Frontal cortex (tissue), 4 donors: ENCODE data around the gene MFSD12. TPM values are rescaled to one million over a fixed set of nuclear protein-coding genes. Genes with fewer than 3 reads are reported as not detected.
A peak's percentile ranks its signal among the peaks of the same experiment; 100 is the strongest.

Source experiments
- DNase-seq, 2 donors: peaks; one replicate each; pipeline ENCODE4 v3.0.0; 2012; ENCODE audit warnings: low spot score in 2 of 2
- FAIRE-seq: peaks from 2 replicates; lab custom pipeline; 2012; peaks lifted over from hg19 to GRCh38; lab: Jason Lieb, UNC
- total RNA-seq: library from RNA; depleted of rRNA; stranded (reverse); fragments of >200 nt; gene quantifications from one replicate; pipeline ENCODE4 v1.2.3, GENCODE V29; 2014
- donor health status: control.
- donor health status: control.
- donor health status: control.

The MFSD12 gene
- 35.9 TPM for total RNA-seq

DNA sequence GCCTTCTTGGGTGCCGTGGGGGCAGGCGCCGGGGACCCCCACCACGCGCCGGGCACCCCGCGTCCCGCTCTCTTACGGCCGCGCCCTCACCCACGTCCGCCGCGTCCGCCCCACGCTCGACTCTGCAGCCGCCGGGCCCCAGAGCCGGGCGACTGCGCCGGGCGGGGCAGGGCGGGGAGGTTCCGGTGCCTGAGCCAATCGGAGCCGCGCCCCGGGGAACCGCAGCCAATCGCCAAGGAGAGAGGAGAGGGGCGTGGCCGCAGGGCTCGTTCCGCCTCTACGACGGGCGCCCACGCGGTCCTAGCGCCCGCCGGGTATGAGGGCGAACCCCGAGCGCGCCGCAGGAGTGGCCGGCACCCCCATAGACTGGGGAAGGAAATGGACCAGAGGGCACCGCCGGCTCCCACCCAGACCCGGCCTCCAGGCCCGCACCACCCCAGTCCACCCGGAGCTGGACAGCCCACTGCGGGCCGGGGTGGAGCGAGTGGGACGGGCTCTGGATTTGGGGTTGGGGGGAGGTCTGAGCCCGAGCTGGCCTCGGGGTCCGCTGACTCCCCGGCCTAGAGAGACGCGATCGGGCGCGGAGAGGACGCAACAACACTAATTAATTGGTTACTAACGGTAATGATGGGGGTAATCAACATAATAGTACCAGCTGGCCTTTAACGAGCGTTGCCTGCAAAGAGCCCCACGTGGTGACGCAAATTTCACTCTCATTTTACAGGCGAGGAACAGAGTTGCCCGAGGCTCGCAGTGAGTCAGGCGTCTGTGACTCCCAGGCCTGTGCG, at the start of gene MFSD12:
TSS of gene MFSD12 (minus strand) at position 126 of the 788 bp plus-strand sequence. CDS start 183 bp downstream, outside the sequence.
- peak; percentile 100 for DNase-seq
- no peak for FAIRE-seq

DNA sequence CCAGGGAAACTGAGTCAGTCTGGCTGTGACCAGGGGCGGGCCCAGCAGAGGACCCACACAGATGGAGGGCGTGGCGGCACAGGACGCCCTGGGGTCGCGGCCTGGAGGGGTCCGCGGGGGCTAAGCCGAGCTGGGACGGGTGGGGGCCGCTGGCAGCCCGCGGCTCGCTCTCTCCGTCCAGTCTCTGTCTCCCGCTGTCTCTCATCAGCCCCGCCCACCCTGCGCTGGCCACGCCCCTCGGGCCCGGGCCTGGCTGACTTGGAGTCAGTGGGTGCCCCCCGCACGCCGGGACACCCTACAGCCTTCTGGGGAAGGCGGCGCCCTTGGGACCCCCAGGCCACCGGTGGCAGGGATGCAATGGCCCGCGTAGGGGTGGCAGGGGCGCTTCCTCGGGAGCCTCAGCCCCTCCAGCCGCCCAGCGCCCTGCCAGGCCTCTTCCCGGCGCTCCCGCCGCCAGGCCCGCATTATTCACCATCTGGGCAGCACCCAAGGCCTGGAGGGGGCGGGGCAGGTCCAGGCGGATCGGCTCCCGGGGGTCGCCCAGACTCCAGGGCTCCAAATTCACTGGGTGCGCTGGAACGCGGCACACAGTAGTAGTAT, 49.4 kb upstream of the MFSD12 start, which contains the start of gene TBXA2R:
TSS of gene TBXA2R (minus strand) at position 186 of the 600 bp plus-strand sequence. CDS start 6,241 bp downstream, outside the sequence.
- peak; percentile 75 to 81 for DNase-seq
- no peak for FAIRE-seq

DNA sequence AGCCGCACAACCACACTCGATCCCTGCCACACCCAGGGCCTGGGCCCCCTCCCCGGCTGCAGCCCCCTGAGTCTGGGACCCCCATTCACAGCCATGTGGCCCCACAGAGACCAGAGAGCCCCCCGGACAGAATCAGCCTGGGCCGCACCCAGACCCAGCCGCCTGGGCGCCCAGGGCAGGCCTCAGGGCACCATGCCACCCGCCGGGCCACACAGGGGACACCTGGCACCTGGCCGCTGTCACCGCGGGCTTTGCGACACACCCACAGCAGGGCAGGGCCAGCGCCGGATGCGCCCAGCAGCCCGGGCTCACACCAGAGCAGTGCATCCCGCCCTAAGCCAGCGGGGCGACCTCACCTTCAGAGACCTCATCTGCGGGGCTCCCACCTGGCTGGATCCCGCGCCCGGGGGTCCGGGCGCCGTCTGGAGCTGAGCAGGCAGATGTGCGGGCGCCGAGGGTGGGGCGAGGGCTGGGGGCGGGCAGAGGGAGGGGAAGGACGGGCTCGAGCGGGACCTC, 48.8 kb upstream of the MFSD12 start:
- DNase-seq: no peak
- FAIRE-seq: no peak

DNA sequence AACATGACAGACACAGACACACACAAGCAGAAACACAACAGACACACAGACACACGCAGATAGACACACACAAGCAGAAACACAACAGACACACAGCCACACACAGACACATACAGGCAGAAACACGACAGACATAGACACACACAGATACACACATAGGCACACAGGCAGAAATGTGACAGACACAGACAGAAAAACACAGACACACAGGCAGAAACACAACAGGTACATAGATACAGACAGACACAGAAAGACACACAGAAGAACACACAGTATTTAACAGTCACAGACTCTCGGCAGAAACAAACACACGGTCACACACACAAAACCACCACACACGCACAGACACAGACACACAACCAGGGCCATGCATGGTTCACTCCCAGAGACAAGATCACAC, 48.4 kb upstream of the MFSD12 start:
- no peak for FAIRE-seq
- DNase-seq: no peak

DNA sequence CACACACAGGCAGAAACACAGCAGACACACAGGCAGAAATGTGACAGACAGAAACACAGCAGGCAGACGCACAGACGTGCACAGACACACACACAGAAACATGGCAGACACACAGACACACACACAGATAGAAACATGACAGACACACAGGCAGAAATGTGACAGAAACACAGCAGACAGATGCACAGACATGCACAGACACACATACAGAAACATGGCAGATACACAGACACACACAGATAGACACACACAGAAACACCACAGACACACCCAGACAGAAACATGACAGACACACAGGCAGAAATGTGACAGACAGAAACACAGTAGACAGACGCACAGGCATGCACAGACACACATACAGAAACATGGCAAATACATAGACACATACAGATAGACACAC, 48.0 kb upstream of the MFSD12 start:
- no peak for FAIRE-seq
- no peak for DNase-seq

DNA sequence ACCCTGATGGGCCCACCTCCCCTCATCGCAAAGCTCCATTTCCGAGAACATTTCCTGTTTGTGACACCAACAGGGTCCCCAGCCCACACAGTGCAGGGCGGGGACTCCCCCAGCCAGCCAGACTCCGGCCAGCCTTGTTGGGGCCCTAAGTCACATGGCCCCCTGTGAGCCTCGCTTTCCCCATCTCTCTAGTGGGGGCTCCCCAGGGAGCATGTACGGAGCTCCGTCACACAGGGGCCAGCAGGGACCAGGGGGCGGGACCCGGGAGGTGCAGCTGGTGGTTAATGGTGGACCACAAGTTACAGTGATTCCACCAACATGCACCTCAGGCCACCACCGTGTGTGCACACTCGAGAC, 47.6 kb upstream of the MFSD12 start:
- no peak for FAIRE-seq

DNA sequence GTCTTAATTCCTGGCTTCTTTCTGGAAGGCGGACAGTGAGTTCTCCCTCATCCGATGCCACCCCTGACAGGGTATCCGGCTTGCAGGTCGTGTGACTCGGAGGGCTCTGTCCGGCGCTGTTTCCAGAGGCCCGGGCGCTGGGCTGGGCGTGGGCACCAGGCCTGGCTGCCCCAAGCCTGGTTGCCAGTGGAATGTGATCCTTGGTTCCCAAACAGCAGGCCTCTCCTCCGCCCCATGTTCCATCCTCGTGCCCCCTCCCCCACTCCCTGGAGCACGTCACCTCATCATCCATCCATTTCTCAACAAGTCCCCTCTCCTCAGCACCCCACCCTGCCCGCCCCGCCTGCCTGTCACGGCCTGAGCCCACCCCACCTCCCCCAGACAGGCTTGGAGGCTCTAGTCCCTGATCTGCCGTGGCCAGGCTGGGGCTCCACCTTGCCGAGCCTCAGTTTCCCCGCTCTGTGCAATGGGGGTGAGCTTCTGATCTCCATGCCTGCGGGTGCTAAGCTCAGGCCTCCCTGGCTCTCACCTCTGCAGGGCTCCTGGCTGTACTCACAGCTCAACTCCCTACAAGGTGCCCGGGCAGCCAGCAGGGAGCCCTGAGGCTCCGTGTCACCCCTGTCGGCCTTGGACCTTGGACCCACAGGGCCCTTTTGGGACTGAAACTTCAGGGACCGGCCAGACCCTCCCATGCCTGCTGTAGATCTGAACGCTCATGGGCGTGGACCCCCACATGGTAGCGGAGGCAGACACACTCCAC, 47.0 kb upstream of the MFSD12 start:
- no peak for DNase-seq
- no peak for FAIRE-seq

More for the DNA sequence above, 47.6 kb upstream of the MFSD12 start:
- DNase-seq: no peak

DNA sequence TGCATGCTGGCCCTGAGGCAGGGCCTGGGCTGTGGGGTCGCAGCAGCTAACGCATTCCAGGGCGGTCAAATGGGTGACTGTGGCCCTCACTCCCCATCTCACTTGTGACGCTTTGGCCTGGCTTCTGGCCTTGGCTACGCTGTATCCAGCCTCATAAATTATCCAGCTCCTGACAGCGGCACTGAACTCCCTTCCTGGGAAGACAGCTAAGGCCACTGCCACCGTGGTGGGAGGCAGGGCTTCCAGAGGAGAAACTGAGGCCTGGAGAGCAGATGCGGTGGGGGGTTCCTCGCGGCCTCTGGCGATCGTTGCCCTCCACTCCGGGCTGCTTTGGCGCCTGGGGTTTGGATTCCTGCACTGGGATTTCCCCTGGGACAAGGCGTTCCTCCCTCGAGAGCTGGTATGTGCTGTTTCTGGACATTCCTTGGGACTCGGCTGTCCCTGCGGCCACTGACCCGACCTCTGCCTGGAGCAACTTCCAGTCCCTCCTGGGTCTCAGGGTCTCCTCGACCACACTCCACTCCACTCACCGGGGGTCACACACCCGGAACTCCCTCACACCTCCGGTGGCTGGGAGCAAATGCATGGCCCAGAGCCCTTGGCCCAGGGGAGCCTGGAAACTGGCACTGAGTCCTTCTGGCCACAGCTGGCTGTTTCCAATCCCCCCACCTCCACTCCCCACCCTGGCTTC, 45.9 kb upstream of the MFSD12 start:
- no peak for DNase-seq
- FAIRE-seq: no peak

DNA sequence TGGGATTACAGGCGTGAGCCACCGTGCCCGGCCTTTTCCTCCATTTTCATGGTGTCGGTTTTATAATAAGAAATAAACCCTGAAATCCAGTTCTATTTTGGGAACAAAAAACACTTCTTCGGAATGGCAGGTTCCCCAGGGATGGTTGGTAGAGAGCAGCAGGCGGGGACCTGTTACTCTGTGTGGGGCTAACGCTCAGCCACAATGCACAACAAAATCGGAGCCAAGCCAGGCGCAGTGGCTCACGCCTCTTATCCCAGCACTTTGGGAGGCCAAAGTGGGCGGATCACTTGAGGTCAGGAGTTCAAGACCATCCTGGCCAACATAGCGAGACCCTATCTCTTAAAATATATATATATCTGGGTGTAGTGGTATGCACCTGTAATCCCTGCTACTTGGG, 43.6 kb upstream of the MFSD12 start:
- no peak for DNase-seq
- FAIRE-seq: no peak

DNA sequence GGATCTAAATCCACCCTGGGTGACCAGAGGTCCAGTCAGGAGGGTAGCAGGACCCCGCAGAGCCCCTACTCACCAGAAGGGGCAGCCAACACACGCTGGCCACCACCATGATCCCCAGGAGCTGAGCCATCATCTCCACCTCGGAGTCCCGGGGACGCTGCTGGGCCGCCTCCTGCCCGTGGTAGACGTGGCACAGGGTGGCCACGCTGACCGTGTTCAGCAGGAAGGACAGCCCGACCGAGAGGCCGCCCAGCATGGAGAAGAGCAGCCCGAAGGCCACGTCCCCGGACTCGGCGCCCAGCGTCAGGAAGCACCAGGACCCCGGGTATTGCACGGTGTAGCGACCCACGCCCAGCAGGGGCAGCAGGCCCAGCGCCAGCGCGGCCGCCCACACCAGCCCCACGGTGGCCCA, 42.4 kb upstream of the MFSD12 start:
- no peak for FAIRE-seq
- DNase-seq: no peak

DNA sequence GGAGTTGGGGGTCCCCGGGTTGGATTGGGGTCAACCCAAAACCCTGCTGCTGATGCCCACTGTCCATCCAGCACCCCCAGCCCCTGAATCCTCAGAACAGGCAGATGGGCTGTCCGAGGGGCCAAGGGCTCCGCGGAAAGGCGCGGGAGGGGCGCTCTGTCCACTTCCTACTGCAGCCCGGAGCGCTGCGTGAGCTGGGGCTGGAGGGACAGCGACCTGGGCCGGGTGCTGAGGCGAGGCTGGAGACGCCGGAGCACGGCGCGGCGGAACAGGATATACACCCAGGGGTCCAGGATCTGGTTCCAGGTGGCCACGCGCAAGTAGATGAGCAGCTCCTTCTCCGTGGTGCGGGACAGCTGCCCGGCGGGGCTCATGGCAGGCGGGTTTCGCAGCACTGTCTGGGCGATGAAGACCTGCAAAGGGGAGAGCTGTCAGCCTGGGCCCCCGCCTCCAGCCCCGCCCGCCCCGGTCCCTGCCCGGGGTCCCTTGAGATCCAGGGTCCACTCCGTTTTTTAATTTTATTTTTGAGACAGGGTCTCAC, 38.2 kb upstream of the MFSD12 start:
- DNase-seq (no peak), FAIRE-seq (no peak)

DNA sequence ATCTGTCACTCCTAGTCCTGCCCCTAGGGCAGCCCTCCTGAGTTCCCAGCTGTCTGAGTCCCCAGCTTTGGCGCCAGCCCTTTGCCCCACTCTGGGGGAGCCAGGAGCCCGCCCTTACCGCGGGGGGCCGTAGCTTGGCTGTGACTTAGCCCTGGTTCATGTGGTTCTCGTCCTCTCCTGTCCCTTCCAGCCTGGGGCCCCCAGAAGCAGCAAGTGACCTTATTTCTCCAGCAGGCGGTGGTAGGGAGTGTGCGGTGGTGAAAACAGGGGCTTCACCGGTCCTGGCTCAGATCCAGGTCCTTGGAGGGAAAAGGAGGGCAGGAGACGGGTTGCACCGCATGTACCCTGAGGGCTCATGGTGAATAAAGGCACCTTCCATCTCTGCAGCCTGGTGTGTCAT, 35.8 kb upstream of the MFSD12 start:
- FAIRE-seq (no peak), DNase-seq (no peak)

DNA sequence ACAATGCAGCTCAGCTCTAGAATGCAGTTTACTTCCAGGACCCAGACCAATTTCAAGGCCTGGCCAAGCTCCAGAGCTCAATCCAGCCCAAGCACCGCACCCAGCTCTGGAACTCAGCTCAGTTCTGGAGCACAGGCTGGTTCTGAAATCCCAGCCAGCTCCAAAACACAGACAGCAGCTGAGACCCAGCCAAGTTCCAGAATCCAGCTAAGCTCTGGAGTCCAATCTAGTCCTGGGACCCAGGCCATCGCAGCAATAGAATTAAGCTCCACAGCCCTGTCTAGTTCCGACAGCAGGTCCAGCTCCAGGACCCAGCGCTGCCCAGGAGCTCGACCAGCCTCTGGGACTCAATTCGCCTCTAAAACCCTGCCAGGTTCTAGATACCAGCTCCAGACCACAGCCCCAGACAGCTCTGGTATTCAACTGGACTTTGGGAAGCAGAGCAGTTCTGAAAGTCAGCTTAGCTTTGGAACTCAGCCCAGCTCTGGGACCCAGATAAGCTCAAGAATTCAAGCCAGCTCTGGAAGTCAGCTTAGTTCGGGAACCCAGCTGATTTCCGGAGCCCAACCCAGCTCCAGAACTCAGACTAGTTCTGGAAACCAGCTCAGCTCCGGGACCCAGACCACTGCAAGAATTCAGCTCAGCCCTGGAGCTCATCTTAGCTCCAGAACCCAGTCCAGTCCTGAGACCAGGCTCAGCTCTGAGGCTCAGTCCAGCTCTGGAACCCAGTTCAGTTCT, 34.7 kb upstream of the MFSD12 start:
- FAIRE-seq: no peak
- no peak for DNase-seq

DNA sequence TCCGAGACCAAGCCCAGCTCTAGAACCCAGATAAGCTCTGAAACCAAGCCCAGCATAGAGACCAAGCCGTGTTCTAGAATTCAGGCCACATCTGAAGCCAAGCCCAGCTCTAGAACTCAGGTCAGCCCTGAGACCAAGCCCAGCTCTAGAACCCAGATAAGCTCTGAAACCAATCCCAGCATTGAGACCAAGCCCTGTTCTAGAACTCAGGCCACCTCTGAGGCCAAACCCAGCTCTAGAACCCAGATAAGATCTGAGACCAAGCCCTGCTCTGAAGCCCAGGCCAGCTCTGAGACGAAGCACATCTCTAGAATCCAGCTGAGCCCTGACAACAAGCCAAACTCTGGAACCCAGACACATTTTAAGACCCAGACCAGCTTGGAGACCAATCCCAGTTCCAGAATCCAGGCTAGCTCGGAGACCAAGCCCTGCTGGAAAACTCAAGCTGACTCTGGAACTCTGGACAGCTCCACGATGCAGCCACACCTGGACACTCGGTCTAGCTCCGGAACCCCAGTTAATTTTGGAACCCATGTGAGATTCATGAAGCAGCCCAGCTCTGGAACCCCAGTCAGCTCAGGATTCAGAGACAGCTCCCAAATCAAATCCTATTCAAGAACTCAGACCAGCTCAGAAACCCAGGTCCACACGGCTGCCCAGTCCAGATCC, 33.7 kb upstream of the MFSD12 start:
- FAIRE-seq: no peak
- no peak for DNase-seq

DNA sequence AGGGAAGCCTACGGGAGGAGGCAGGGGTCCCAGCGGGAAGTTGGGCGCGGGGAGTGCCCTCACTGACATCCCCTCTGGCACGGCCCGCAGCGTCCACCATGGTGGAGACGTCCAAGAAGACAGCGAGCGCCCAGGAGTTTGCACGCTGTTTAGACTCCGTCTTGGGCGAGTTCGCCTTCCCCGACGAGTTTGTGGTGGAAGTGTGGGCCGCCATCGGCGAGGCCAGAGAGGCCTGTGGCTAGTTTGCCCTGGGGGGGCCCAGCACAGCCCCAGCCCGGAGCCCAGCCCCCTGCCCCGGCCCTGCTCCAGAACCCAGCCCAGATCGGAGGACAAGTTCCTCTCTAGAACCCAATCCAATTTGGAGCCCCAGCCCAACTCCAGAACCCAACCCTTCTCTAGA, 32.6 kb upstream of the MFSD12 start:
- no peak for DNase-seq
- FAIRE-seq: no peak

DNA sequence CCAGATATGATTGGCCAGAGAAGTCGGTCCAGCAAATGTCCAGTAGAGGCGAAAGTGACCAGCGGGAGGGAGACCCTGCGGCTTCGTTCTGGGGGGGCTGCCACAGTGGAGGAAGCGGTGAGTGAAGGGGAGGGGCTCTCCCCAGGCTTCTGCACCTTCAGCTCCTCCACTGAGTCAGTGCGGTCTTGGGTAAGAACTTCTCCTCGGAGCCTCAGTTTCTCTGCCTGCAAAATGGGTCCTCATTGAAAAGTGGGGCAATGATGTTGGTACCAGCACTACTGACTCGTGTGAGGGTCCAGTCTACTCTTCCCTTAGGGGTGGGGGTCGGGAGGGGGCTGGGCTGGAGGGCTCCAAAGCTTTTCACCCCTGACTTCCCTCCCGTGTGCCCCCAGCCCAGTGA, 32.1 kb upstream of the MFSD12 start:
- FAIRE-seq (no peak), DNase-seq (no peak)

DNA sequence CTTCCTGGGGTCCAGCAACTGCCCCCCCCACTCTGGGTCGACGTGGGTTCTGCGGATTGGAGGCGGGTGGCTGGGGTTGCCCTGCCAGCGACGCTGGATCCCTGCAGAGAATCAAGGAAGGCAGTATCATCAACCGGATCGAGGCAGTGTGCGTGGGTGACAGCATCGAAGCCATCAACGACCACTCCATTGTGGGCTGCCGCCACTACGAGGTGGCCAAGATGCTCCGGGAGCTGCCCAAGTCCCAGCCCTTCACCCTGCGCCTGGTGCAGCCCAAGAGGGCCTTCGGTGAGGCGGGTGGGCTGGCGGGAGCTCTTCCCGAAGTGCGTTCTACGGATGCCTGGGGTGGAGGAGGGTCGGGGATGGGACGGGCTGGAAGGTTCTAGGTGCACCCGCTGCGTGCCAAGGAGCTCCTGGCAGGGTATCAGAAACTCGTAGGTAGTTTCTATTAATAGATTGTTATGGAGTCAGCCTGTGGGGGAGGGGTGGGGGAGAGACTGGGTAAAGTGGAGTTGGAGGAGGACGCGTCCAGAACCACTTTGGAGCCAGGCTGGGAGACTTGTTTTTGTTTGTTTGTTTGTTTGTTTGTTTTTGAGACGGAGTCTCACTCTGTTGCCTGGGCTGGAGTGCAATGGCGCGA, 29.4 kb upstream of the MFSD12 start:
- DNase-seq: no peak
- no peak for FAIRE-seq

DNA sequence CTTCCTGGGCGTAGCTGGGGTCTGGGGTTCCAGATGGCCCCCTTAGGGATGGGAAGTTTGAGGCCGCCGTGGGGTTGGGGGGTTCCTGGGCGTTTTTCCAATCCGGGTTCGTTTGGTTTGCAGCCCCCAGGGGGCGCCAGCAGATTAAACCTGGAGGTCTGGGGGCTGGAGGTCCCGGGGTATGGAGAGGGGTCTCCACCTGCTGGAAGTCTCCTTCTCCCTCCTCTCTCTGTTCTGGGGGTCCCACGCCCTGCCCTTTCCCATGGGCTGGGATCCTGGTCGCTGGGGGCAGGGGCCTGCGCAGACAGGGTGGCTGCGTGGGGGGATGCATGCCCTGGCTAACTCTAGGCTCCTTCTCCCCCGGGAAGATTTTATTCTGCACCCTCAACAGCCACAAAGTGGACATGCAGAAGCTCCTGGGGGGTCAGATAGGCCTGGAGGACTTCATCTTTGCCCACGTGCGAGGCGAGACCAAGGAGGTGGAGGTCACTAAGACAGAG, 28.8 kb upstream of the MFSD12 start:
- FAIRE-seq: no peak
- no peak for DNase-seq
